ENCODE results near the gene NDFIP2. TPM values are rescaled to one million over a fixed set of nuclear protein-coding genes. Genes with fewer than 3 reads are reported as not detected.

NDFIP2 gene
- total and polyA plus RNA-seq, 7 donors = 14.7 to 48.2 (median 28.3) TPM

DNA sequence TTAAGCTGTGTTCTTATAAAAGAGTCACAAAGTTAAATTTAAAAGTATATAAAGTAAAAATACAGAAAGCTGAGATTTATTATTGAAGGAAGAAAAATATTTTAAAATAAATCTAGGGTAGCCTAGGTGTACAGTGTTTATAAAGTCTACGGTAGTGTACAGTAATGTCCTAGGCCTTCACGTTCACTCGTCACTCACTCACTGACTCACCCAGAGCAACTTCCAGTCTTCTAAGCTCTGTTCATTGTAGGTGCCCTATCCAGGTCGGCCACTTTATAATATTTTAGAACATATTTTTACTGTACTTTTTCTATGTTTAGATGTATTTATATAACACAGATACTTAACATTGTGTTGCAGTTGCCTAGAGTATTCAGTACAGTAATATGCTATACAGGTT is 47.4 kb downstream of the NDFIP2 start:
- H3K27me3 ChIP-seq (ENCODE audit: insufficient read depth in 3 of 3, low read length in 2 of 3) = no peaks in the 10 kb centered on the region
- TF ChIP-seq CTCF (IDR thresholded peaks at IDR 0.05) = no peak
- DNase-seq (no peak), ATAC-seq (peak in 2 of 4 donors; percentile 53 to 76)
- intact Hi-C loops (cut with DNase I) = no loop called here
- H3K4me1 ChIP-seq = no peaks in the 10 kb centered on the region
- WGBS, 3 donors = 88 to 90% (median 88%) methylated on average over 4 of the region's 4 CpGs
- H3K4me3 ChIP-seq = no peak overlapping the region
- H3K36me3 ChIP-seq (ENCODE audit: insufficient read depth in 1 of 2, low read depth in 1 of 2) = peaks cover 3 to 21% of the 10 kb centered on the region in 2 donors
- no peak overlapping the region for H3K27ac ChIP-seq
- H3K9me3 ChIP-seq = no peaks in the 10 kb centered on the region

DNA sequence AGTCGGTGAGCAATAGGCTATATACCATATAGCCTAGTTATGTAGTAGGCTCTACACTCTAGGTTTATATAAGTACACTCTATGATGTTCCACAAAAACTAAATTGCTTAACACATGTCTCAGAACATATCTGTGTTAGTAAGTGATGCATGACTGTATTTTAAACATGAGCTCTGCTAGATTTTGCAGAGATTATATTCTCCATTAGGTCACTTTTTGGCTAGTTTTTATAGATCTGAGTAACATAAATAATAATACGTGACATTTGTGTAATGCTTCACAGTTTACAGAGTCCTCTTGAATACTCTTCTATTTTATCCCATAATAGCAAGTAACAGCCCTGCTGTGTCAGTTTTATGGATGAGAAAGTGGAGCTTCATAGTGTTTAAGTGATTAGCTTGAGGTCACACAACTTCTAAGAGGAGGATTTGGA is 47.8 kb downstream of the NDFIP2 start:
- H3K4me3 ChIP-seq = no peak overlapping the region
- ATAC-seq = peak in 1 of 4 donors; percentile 37
- TF ChIP-seq CTCF (IDR thresholded peaks at IDR 0.05) = no peak
- intact Hi-C loops (cut with DNase I) = no loop called here
- H3K9me3 ChIP-seq = no peaks in the 10 kb centered on the region
- no peak overlapping the region for H3K27ac ChIP-seq
- 72 to 77% (median 77%) methylated on average over 2 of the region's 2 CpGs for WGBS, 3 donors
- H3K27me3 ChIP-seq (ENCODE audit: insufficient read depth in 3 of 3, low read length in 2 of 3) = no peaks in the 10 kb centered on the region
- DNase-seq = no peak
- no peaks in the 10 kb centered on the region for H3K4me1 ChIP-seq
- H3K36me3 ChIP-seq (ENCODE audit: insufficient read depth in 1 of 2, low read depth in 1 of 2) = peaks cover 3 to 17% of the 10 kb centered on the region in 2 donors

DNA sequence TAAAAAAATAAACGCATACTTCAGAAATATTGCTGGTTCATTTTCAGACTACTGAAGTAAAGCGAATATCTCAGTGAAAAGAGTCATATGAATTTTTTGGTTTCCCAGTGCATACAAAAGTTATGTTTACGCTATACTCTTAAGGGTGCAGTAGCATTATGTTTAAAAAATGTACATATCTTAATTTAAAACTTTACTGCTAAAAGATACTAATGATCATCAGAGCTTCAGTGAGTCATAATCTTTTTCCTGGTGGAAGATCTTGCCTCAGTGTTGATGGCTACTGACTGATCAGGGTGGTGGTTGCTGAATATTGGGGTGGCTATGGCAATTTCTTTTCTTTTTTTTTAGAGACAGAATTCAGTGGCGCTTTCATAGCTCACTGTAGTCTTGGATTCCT is 48.9 kb downstream of the NDFIP2 start:
- DNase-seq = no peak

GRCh38 chr13:79530270-79530669 is 49.3 kb downstream of the NDFIP2 start:
- intact Hi-C loops (cut with DNase I) = loop anchor here (5.0 to 10.0 kb wide), 2 partner anchors 45 to 48 kb away; partner anchors contain the start of gene NDFIP2 (in 2 of the 2)
- H3K27ac ChIP-seq = no peak overlapping the region
- H3K4me1 ChIP-seq = no peaks in the 10 kb centered on the region
- H3K27me3 ChIP-seq (ENCODE audit: insufficient read depth in 3 of 3, low read length in 2 of 3) = no peaks in the 10 kb centered on the region
- no peak overlapping the region for H3K4me3 ChIP-seq
- 35 to 46% (median 40%) methylated on average over 2 of the region's 2 CpGs for WGBS, 3 donors
- no peak for DNase-seq
- peaks cover 0 to 6% of the 10 kb centered on the region in 2 donors for H3K36me3 ChIP-seq (ENCODE audit: insufficient read depth in 1 of 2, low read depth in 1 of 2)
- TF ChIP-seq CTCF (IDR thresholded peaks at IDR 0.05) = no peak
- H3K9me3 ChIP-seq = no peaks in the 10 kb centered on the region
- no peak for ATAC-seq

More for the DNA sequence above, 48.9 kb downstream of the NDFIP2 start:
- Histone ChIP-seq H3K27me3 (ENCODE audit: insufficient read depth in 3 of 3, low read length in 2 of 3) (no peaks in the 10 kb centered on the region), H3K4me1 (no peaks in the 10 kb centered on the region), H3K9me3 (no peaks in the 10 kb centered on the region), H3K27ac (no peak overlapping the region), H3K4me3 (no peak overlapping the region), H3K36me3 (ENCODE audit: insufficient read depth in 1 of 2, low read depth in 1 of 2) (peaks cover 0 to 10% of the 10 kb centered on the region in 2 donors)
- TF ChIP-seq CTCF (IDR thresholded peaks at IDR 0.05) = no peak
- intact Hi-C loops (cut with DNase I) = loop anchor here (5.0 to 10.0 kb wide), 2 partner anchors 45 to 48 kb away; partner anchors contain the start of gene NDFIP2 (in 2 of the 2)
- 97 to 98% (median 97%) methylated on average over 4 of the region's 4 CpGs for WGBS, 3 donors
- ATAC-seq = no peak

All from psoas muscle (tissue), 8 donors.